Measurements from ENCODE around the gene RAB20.

DNA sequence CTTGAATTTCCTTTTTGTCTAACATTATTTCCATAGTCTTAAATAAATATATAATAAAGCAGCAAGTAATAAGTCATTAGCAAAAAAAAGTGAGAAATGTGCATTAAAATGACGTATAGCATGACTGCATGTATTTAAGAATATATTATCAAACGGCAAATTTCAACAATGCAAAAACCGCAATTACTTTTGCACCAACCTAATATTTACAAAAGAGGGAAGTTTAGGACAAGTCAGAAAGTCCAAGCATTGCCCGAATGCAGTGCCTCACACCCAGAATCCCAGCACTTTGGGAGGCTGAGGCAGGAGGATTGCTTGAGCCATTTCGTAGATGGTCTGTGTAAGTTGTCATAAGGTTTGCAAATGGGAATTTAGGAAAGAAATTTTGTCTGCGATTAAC is 43.6 kb upstream of the RAB20 start:
- no peak for TF ChIP-seq ZNF239 (CRISPR knock-in tag; IDR thresholded peaks at IDR 0.05)
- no peak for TF ChIP-seq ZNF274 (IDR thresholded peaks at IDR 0.05; ENCODE audit: borderline replicate concordance, low read depth, low read length)
- TF ChIP-seq, protein P1, sequence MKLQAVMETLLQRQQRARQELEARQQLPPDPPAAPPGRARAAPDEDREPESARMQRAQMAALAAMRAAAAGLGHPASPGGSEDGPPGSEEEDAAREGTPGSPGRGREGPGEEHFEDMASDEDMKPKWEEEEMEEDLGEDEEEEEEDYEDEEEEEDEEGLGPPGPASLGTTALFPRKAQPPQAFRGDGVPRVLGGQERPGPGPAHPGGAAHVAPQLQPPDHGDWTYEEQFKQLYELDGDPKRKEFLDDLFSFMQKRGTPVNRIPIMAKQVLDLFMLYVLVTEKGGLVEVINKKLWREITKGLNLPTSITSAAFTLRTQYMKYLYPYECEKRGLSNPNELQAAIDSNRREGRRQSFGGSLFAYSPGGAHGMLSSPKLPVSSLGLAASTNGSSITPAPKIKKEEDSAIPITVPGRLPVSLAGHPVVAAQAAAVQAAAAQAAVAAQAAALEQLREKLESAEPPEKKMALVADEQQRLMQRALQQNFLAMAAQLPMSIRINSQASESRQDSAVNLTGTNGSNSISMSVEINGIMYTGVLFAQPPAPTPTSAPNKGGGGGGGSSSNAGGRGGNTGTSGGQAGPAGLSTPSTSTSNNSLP (IDR thresholded peaks at IDR 0.05; ENCODE audit: borderline replicate concordance, low read depth, low read length) = no peak
- no peak for TF ChIP-seq RCOR1 (IDR thresholded peaks at IDR 0.05; ENCODE audit: borderline replicate concordance in 1 of 2, low read depth in 2 of 2, low read length in 2 of 2)
- TF ChIP-seq RBM39 (optimal IDR thresholded peaks at IDR 0.05; ENCODE audit: low read depth, low read length) = no peak
